Fibroblast of peridontal ligament (primary cell): Measurements from ENCODE around the gene TMPRSS11E.
"Not testable (repeated sequence)": the region's sequence is repeated elsewhere in the genome, so short reads cannot be mapped to it uniquely, and the experiment has no call there.

Experiments
- DNase-seq: peaks from one replicate; pipeline ENCODE4 v3.0.0-alpha.2; 2010; ENCODE audit errors: extremely low read depth

TMPRSS11E gene

GRCh38 chr4:68447201-68447600, at the start of gene TMPRSS11E:
TSS of gene TMPRSS11E (plus strand) at chr4:68447463. CDS start at chr4:68447513, 50 bp downstream.
- DNase-seq, result no peak

- no peak for DNase-seq
Measured at GRCh38 chr4:68399306-68399705, 48.0 kb upstream of the TMPRSS11E start.

- no peak for DNase-seq
Measured at GRCh38 chr4:68401231-68401630, 46.0 kb upstream of the TMPRSS11E start.

GRCh38 chr4:68404153-68404552, 43.1 kb upstream of the TMPRSS11E start:
- no peak for DNase-seq

GRCh38 chr4:68405718-68406478, 41.4 kb upstream of the TMPRSS11E start:
- not testable (repeated sequence) for DNase-seq

- DNase-seq, result no peak
Measured at GRCh38 chr4:68406479-68406859, 40.8 kb upstream of the TMPRSS11E start.

GRCh38 chr4:68407015-68407867, 40.0 kb upstream of the TMPRSS11E start:
- DNase-seq, result not testable (repeated sequence)

GRCh38 chr4:68407868-68408190, 39.4 kb upstream of the TMPRSS11E start:
- DNase-seq, result no peak

- no peak for DNase-seq
Measured at GRCh38 chr4:68410149-68410548, 37.1 kb upstream of the TMPRSS11E start.

GRCh38 chr4:68410643-68411042, 36.6 kb upstream of the TMPRSS11E start:
- DNase-seq, result no peak

GRCh38 chr4:68412031-68412430, 35.2 kb upstream of the TMPRSS11E start:
- DNase-seq, result not testable (repeated sequence)

- no peak for DNase-seq
Measured at GRCh38 chr4:68416591-68416990, 30.7 kb upstream of the TMPRSS11E start.

GRCh38 chr4:68426516-68426915, 20.7 kb upstream of the TMPRSS11E start:
- DNase-seq, result no peak

- DNase-seq, result no peak
Measured at GRCh38 chr4:68430337-68430736, 16.9 kb upstream of the TMPRSS11E start.

GRCh38 chr4:68432320-68432719, 14.9 kb upstream of the TMPRSS11E start:
- DNase-seq, result no peak

GRCh38 chr4:68433582-68433981, 13.7 kb upstream of the TMPRSS11E start:
- no peak for DNase-seq

GRCh38 chr4:68434277-68434676, 13.0 kb upstream of the TMPRSS11E start:
- DNase-seq, result no peak

- DNase-seq, result no peak
Measured at GRCh38 chr4:68434836-68435235, 12.4 kb upstream of the TMPRSS11E start.

GRCh38 chr4:68445111-68445510, 2.2 kb upstream of the TMPRSS11E start:
- no peak for DNase-seq

GRCh38 chr4:68451246-68452211, 4.3 kb downstream of the TMPRSS11E start:
- no peak for DNase-seq

GRCh38 chr4:68460085-68460484, 12.8 kb downstream of the TMPRSS11E start:
- DNase-seq, result no peak

- no peak for DNase-seq
Measured at GRCh38 chr4:68461790-68462189, 14.5 kb downstream of the TMPRSS11E start.
